Common myeloid progenitor, CD34-positive (primary cell): ENCODE results near the gene SENP6. TPM values are rescaled to one million over a fixed set of nuclear protein-coding genes. Genes with fewer than 3 reads are reported as not detected.
A peak's percentile ranks its signal among the peaks of the same experiment; 100 is the strongest.

Experiments
- CTCF ChIA-PET: fragments of 350-600 bp; sonication (Branson Sonifier 250); formaldehyde crosslinking; loops from one replicate; lab custom pipeline; 2021; ENCODE audit warnings: antibody characterized with exemption; lab: Charles Lee
- POLR2A ChIA-PET: fragments of 350-600 bp; sonication (Branson Sonifier 250); formaldehyde crosslinking; loops from one replicate; lab custom pipeline; 2021; ENCODE audit warnings: antibody characterized with exemption; lab: Charles Lee
- DNase-seq, 3 donors: peaks; one replicate each; pipeline versions ENCODE4 v3.0.0 to v3.0.0-alpha.2; 2013
- H3K27ac ChIP-seq, 2 experiments: 1 replicate in 1 of 2; 2 replicates in 1 of 2; pipeline ENCODE4 v1.7.0; 2013; ENCODE audit warnings: inconsistent platforms in 2 of 2, low read length in 2 of 2, mild to moderate bottlenecking in 2 of 2, low read depth in 1 of 2, moderate library complexity in 1 of 2; ENCODE audit not compliant: severe bottlenecking in 2 of 2, insufficient read depth in 1 of 2, poor library complexity in 1 of 2
- H3K27me3 ChIP-seq, 5 experiments: replicated peaks in 2 of 5; 1 replicate in 3 of 5; 2 replicates in 2 of 5; pipeline versions ENCODE4 v1.6.1 to v1.7.0; 2013; ENCODE audit warnings: low read length in 4 of 5, mild to moderate bottlenecking in 2 of 5, moderate library complexity in 2 of 5, inconsistent platforms in 1 of 5; ENCODE audit not compliant: insufficient read depth in 5 of 5, control insufficient read depth in 4 of 5
- H3K36me3 ChIP-seq, 4 experiments: 1 replicate in 2 of 4; 2 replicates in 2 of 4; pipeline versions ENCODE4 v1.6.1 to v1.7.0; 2013; ENCODE audit warnings: low read length in 3 of 4, control low read depth in 1 of 4, mild to moderate bottlenecking in 1 of 4; ENCODE audit not compliant: control insufficient read depth in 4 of 4, insufficient read depth in 4 of 4
- H3K4me1 ChIP-seq, 4 experiments: 1 replicate in 3 of 4; 2 replicates in 1 of 4; pipeline versions ENCODE4 v1.6.1 to v1.7.1; 2013; ENCODE audit warnings: low read length in 3 of 4, mild to moderate bottlenecking in 3 of 4, control low read depth in 1 of 4, inconsistent platforms in 1 of 4, moderate library complexity in 1 of 4; ENCODE audit not compliant: control insufficient read depth in 4 of 4, insufficient read depth in 4 of 4; ENCODE audit errors: control extremely low read depth in 1 of 4
- H3K4me3 ChIP-seq, 7 experiments: 1 replicate in 4 of 7; 2 replicates in 3 of 7; pipeline versions ENCODE4 v1.5.1 to v1.7.0; 2013; ENCODE audit warnings: mild to moderate bottlenecking in 7 of 7, low read length in 6 of 7, moderate library complexity in 6 of 7, inconsistent platforms in 2 of 7, low read depth in 2 of 7, control low read depth in 1 of 7; ENCODE audit not compliant: insufficient read depth in 4 of 7, control insufficient read depth in 1 of 7; ENCODE audit errors: extremely low read depth in 1 of 7
- H3K9me3 ChIP-seq, 5 experiments: 1 replicate in 4 of 5; 2 replicates in 1 of 5; pipeline versions ENCODE4 v1.6.1 to v1.7.1; 2013; ENCODE audit warnings: low read length in 4 of 5, mild to moderate bottlenecking in 2 of 5, inconsistent platforms in 1 of 5, low read depth in 1 of 5, moderate library complexity in 1 of 5; ENCODE audit not compliant: control insufficient read depth in 4 of 5, insufficient read depth in 2 of 5; ENCODE audit errors: control extremely low read depth in 1 of 5
- WGBS: methylation state at CpG from one replicate; pipeline ENCODE4 v1.1.5; 2013; ENCODE audit not compliant: insufficient coverage; 5-methylcytosine and 5-hydroxymethylcytosine counted together
- polyA plus RNA-seq: library from polyadenylated mRNA; unstranded; fragments of 120-200 nt; gene quantifications from one replicate; pipeline ENCODE4 v1.2.1, GENCODE V29; 2013

Gene SENP6
- 124 TPM for polyA plus RNA-seq

DNA sequence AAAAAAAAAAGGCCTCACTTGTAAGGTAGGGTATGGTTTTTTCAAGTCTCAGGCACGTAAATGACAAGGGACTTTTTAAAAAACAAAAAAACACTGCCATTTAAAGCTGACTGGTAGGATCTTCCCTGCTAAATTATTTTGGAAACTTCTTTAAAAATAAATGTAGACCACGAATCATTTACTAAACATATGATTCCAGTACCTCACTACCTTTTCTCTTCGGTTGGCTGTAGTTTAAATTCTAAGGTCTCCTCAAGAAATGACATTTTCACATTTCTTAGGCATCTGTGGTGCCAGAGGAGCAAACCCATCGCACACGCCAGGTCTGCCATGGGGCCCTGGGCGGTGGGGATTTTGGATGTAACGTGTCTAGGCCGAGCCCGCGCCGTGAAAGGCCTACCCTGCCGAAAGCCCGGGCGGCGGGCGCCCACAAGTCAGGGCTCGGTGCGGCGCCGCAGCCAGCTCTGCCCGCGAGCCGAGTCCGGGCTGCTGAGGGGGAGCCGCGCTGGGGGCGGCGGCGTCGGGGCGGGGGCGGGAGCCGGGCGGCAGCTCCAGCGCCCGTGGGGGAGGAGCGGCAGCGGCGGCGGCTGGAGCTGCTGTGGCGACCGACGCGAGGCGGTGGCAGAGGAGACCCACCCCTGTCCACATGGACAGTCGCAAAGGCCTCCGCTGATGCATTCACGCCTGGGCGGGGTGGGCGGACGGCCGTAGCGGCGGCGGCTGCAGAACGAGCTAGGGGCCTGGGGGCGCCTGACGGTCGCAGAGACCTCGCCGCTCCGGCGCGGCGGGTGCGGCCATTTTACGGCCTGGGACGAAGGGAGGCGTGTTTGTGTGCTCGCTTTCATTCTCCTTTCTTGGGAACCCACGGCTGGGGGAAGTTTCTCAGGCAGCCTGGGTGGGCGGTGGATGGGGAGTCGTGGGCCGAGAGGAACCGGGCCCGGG lies at the start of gene SENP6:
SENP6 (plus strand) TSS at position 577 of the 942 bp plus-strand sequence. CDS start 645 bp downstream, outside the sequence.
- Histone ChIP-seq H3K9me3 (no peaks in the 10 kb centered on the region), H3K27ac (peak within 1 kb of the TSS; percentile 95 to 98), H3K27me3 (no peaks in the 10 kb centered on the region), H3K4me1 (peaks cover 18 to 56% (median 23%) of the 10 kb centered on the region in 4 experiments), H3K36me3 (no peaks in the 10 kb centered on the region), H3K4me3 (peak within 1 kb of the TSS; percentile 79 to 97 (median 89))
- 0% methylated on average over 48 of the region's 76 CpGs for WGBS
- POLR2A ChIA-PET: interaction anchor here (1.3 to 1.4 kb wide), 3 partner anchors 11 to 21 kb away, joined by 4 to 6 read pairs (median 4); no protein-coding TSS in a partner anchor
- peak; percentile 72 to 91 (median 85) for DNase-seq
- CTCF ChIA-PET: interaction anchor here (0.7 kb wide), 1 partner anchor 10 kb away, joined by 3 read pairs; no protein-coding TSS in a partner anchor

DNA sequence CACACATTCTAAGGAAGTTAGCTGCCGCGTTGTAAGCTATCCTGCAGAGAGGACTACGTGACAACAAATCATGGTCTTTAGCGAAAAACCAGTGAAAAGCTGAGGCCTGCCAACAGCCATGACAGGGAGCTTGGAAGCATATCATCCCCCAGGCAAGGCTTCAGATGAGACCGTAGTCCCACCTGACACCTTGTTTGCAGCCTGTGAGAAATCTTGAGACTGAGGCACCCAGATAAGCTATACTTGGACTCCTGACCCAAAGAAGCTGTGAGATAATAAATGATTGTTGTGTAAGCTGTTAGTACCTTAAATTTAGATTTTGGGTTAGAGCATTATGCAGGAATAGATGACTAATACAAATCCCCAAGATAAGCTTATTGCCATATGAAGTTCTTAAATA lies 45.4 kb upstream of the SENP6 start:
- DNase-seq: no peak
- CTCF ChIA-PET: interaction anchor here (1.0 kb wide), 1 partner anchor 290 kb away, joined by 3 read pairs; no protein-coding TSS in a partner anchor
- POLR2A ChIA-PET: no interaction called here
- Histone ChIP-seq H3K27ac (no peak overlapping the region), H3K9me3 (no peaks in the 10 kb centered on the region), H3K27me3 (peaks cover 0 to 2% (median 0%) of the 10 kb centered on the region in 5 experiments), H3K4me1 (no peaks in the 10 kb centered on the region), H3K36me3 (no peaks in the 10 kb centered on the region), H3K4me3 (no peak overlapping the region)
- 93% methylated on average over 5 of the region's 5 CpGs for WGBS

- WGBS: no CpG with 5 or more reads among the region's 1 CpG
- no peak overlapping the region for H3K27ac ChIP-seq
- no peaks in the 10 kb centered on the region for H3K9me3 ChIP-seq
- H3K27me3 ChIP-seq: peaks cover 0 to 2% (median 0%) of the 10 kb centered on the region in 5 experiments
- H3K36me3 ChIP-seq: no peaks in the 10 kb centered on the region
- ChIA-PET CTCF (no interaction called here), POLR2A (no interaction called here)
- H3K4me3 ChIP-seq: no peak overlapping the region
- no peaks in the 10 kb centered on the region for H3K4me1 ChIP-seq
- no peak for DNase-seq
Observed at GRCh38 chr6:75557068-75557467, 44.6 kb upstream of the SENP6 start.

DNA sequence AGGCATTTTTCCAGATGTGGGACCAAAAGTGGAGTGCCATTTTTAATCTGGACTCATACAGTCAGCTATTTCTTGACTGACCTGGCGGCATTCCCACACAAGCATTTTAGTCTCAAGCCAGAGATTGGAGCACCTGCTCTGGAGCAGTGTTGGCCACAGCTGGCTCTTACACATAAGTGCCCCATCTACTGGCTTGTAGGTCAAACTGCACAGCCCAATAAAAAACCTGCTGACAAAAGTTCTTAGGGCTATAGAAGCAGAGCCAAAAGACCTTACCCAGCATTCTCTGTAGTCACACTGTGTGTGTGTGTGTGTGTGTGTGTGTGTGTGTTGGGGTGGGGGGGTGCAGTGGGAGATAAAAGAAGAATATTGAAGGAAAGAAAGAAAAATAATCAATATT lies 38.6 kb upstream of the SENP6 start:
- Histone ChIP-seq H3K4me3 (no peak overlapping the region), H3K27ac (no peak overlapping the region), H3K27me3 (peaks cover 0 to 2% (median 0%) of the 10 kb centered on the region in 5 experiments), H3K36me3 (no peaks in the 10 kb centered on the region), H3K4me1 (no peaks in the 10 kb centered on the region), H3K9me3 (peaks cover 0 to 12% (median 3%) of the 10 kb centered on the region in 5 experiments)
- WGBS: 100% methylated on average over 1 of the region's 1 CpG
- ChIA-PET CTCF (interaction anchor here (0.8 to 1.1 kb wide), 2 partner anchors 10 to 287 kb away, joined by 3 to 4 read pairs; no protein-coding TSS in a partner anchor), POLR2A (no interaction called here)
- peak in 2 of 3 donors; percentile 17 to 39 for DNase-seq

DNA sequence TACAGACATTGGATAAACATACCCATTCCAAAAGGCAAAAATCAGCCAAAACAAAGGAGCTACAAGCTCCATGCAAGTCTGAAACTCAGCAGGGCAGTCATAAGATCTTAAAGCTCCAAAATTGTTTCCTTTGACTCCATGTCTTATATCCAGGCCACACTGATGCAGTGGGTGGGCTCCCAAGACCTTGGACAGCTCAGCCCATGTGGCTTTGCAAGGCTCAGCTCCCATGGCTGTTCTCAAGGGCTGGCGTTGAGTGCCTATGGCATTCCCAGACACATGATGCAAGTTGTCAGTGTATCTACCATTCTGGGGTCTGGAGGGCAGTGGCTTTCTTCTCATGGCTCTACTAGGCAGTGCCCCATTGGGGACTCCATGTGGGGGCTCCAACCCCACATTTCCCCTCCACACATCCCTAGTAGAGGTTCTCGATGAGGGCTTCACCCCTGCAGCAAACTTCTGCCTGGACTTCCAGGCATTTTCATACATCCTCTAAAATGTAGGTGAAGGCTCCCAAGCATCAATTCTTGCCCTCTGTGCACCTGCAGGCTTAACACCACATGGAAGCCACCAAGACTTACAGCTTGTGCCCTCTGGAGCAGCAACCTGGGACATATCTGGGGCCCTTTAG lies 35.4 kb upstream of the SENP6 start:
- ChIA-PET POLR2A (no interaction called here), CTCF (no interaction called here)
- Histone ChIP-seq H3K27me3 (peaks cover 0 to 2% (median 0%) of the 10 kb centered on the region in 5 experiments), H3K27ac (no peak overlapping the region), H3K4me3 (no peak overlapping the region), H3K36me3 (no peaks in the 10 kb centered on the region), H3K4me1 (no peaks in the 10 kb centered on the region), H3K9me3 (peaks cover 0 to 12% (median 3%) of the 10 kb centered on the region in 5 experiments)
- no peak for DNase-seq
- WGBS: 100% methylated on average over 2 of the region's 2 CpGs

GRCh38 chr6:75568100-75568499 lies 33.6 kb upstream of the SENP6 start:
- peaks cover 0 to 12% (median 3%) of the 10 kb centered on the region in 5 experiments for H3K9me3 ChIP-seq
- no peak overlapping the region for H3K4me3 ChIP-seq
- no peaks in the 10 kb centered on the region for H3K4me1 ChIP-seq
- H3K27ac ChIP-seq: no peak overlapping the region
- ChIA-PET CTCF (no interaction called here), POLR2A (no interaction called here)
- no peaks in the 10 kb centered on the region for H3K36me3 ChIP-seq
- no peak for DNase-seq
- H3K27me3 ChIP-seq: peaks cover 0 to 2% (median 0%) of the 10 kb centered on the region in 5 experiments
- WGBS: 93% methylated on average over 6 of the region's 6 CpGs
